Measurements from ENCODE around the gene CAMK1D. TPM values are rescaled to one million over a fixed set of nuclear protein-coding genes. Genes with fewer than 3 reads are reported as not detected.

Gene CAMK1D
- total RNA-seq, 1 donor from 2014 or later: 5.2 TPM

- no peak for DNase-seq (ENCODE audit: missing footprints)
- intact Hi-C loops (cut with DNase I): no loop called here
- ATAC-seq: no peak
Measured at GRCh38 chr10:12665501-12665900, 316.2 kb downstream of the CAMK1D start.

GRCh38 chr10:12667052-12667451 is 317.7 kb downstream of the CAMK1D start:
- no peak for DNase-seq (ENCODE audit: missing footprints)
- ATAC-seq: no peak
- intact Hi-C loops (cut with DNase I): no loop called here

GRCh38 chr10:12668634-12669033 is 319.3 kb downstream of the CAMK1D start:
- DNase-seq (ENCODE audit: missing footprints): no peak
- no peak for ATAC-seq
- intact Hi-C loops (cut with DNase I): no loop called here

- DNase-seq (ENCODE audit: missing footprints) (no peak), ATAC-seq (no peak)
- intact Hi-C loops (cut with DNase I): no loop called here
Measured at GRCh38 chr10:12670004-12670403, 320.7 kb downstream of the CAMK1D start.

- intact Hi-C loops (cut with DNase I): no loop called here
- DNase-seq (ENCODE audit: missing footprints) (no peak), ATAC-seq (no peak)
Measured at GRCh38 chr10:12675186-12675585, 325.8 kb downstream of the CAMK1D start.

- intact Hi-C loops (cut with DNase I): no loop called here
- no peak for ATAC-seq
- DNase-seq (ENCODE audit: missing footprints): no peak
Measured at GRCh38 chr10:12679636-12680035, 330.3 kb downstream of the CAMK1D start.

GRCh38 chr10:12681252-12681651 is 331.9 kb downstream of the CAMK1D start:
- no peak for DNase-seq (ENCODE audit: missing footprints)
- ATAC-seq: no peak
- intact Hi-C loops (cut with DNase I): no loop called here

GRCh38 chr10:12684784-12685183 is 335.4 kb downstream of the CAMK1D start:
- intact Hi-C loops (cut with DNase I): no loop called here
- no peak for ATAC-seq
- DNase-seq (ENCODE audit: missing footprints): no peak

- intact Hi-C loops (cut with DNase I): no loop called here
- no peak for ATAC-seq
- no peak for DNase-seq (ENCODE audit: missing footprints)
Measured at GRCh38 chr10:12685261-12686058, 336.1 kb downstream of the CAMK1D start.

GRCh38 chr10:12687996-12688395 is 338.6 kb downstream of the CAMK1D start:
- ATAC-seq (no peak), DNase-seq (ENCODE audit: missing footprints) (no peak)
- intact Hi-C loops (cut with DNase I): no loop called here

- no peak for ATAC-seq
- no peak for DNase-seq (ENCODE audit: missing footprints)
- intact Hi-C loops (cut with DNase I): no loop called here
Measured at GRCh38 chr10:12689893-12690292, 340.5 kb downstream of the CAMK1D start.

- intact Hi-C loops (cut with DNase I): no loop called here
- ATAC-seq: no peak
- DNase-seq (ENCODE audit: missing footprints): no peak
Measured at GRCh38 chr10:12690525-12691126, 341.3 kb downstream of the CAMK1D start.

GRCh38 chr10:12691596-12691995 is 342.2 kb downstream of the CAMK1D start:
- no peak for ATAC-seq

GRCh38 chr10:12697764-12698163 is 348.4 kb downstream of the CAMK1D start:
- intact Hi-C loops (cut with DNase I): no loop called here
- ATAC-seq (no peak), DNase-seq (ENCODE audit: missing footprints) (no peak)

More at GRCh38 chr10:12691596-12691995, 342.2 kb downstream of the CAMK1D start:
- DNase-seq (ENCODE audit: missing footprints): no peak
- intact Hi-C loops (cut with DNase I): no loop called here

- ATAC-seq (peak; percentile 16), DNase-seq (ENCODE audit: missing footprints) (no peak)
- intact Hi-C loops (cut with DNase I): no loop called here
Measured at GRCh38 chr10:12699258-12699700, 349.9 kb downstream of the CAMK1D start.

- ATAC-seq (no peak), DNase-seq (ENCODE audit: missing footprints) (no peak)
- intact Hi-C loops (cut with DNase I): no loop called here
Measured at GRCh38 chr10:12699781-12700556, 350.6 kb downstream of the CAMK1D start.

- DNase-seq (ENCODE audit: missing footprints) (no peak), ATAC-seq (no peak)
- intact Hi-C loops (cut with DNase I): no loop called here
Measured at GRCh38 chr10:12700557-12700874, 351.2 kb downstream of the CAMK1D start.

- intact Hi-C loops (cut with DNase I): no loop called here
- ATAC-seq: no peak
Measured at GRCh38 chr10:12701696-12702095, 352.3 kb downstream of the CAMK1D start.

GRCh38 chr10:12702215-12702770 is 352.9 kb downstream of the CAMK1D start:
- no peak for ATAC-seq
- intact Hi-C loops (cut with DNase I): no loop called here
- DNase-seq (ENCODE audit: missing footprints): no peak

More at GRCh38 chr10:12701696-12702095, 352.3 kb downstream of the CAMK1D start:
- no peak for DNase-seq (ENCODE audit: missing footprints)
